ENCODE data around the gene TMEM245.

DNA sequence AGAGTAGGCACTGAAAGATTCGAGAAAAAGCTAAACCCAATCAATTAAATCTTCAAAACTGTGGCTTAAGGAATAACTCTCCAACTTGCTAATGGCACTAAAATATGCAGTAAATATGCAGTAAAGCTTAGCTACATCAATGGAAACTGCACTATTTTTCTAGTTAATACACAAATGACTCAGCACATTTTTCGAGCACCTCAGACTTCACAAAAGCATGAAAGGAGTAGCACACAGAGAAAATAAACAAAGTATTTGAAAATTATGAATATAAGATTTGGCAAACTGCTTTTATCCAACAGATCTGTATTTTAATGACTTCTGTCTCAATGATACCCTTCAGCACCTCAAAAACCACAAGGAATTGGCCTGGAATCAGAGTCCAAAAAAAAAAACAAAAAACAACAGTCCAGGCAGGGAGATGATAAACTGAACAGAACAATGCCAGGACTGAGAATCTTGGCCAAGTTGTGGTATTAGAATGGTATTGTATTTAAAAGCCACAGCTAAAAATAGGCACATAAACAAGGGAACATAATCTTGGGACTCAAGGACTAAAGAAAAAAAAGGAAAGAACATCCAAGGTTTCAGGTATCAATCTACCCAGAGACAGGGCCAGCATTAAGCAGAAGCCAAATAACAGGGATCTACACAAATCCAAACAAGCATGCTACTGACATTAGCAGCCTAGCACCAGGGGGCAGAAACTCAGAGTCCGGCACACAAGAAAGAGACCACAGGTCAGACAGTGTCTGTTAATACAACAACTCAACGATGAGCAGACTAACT lies 21.4 kb downstream of the TMEM245 start:
- TF ChIP-seq POLR2A (IDR thresholded peaks at IDR 0.05) = no peak
- TF ChIP-seq, protein P1, sequence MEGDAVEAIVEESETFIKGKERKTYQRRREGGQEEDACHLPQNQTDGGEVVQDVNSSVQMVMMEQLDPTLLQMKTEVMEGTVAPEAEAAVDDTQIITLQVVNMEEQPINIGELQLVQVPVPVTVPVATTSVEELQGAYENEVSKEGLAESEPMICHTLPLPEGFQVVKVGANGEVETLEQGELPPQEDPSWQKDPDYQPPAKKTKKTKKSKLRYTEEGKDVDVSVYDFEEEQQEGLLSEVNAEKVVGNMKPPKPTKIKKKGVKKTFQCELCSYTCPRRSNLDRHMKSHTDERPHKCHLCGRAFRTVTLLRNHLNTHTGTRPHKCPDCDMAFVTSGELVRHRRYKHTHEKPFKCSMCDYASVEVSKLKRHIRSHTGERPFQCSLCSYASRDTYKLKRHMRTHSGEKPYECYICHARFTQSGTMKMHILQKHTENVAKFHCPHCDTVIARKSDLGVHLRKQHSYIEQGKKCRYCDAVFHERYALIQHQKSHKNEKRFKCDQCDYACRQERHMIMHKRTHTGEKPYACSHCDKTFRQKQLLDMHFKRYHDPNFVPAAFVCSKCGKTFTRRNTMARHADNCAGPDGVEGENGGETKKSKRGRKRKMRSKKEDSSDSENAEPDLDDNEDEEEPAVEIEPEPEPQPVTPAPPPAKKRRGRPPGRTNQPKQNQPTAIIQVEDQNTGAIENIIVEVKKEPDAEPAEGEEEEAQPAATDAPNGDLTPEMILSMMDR (IDR thresholded peaks at IDR 0.05) = peak in 1 of 3 donors; percentile 41
- TF ChIP-seq EP300 (IDR thresholded peaks at IDR 0.05) = no peak
